Osteocyte (in vitro differentiated cells): ENCODE data around the gene AMT. TPM values are rescaled to one million over a fixed set of nuclear protein-coding genes. Genes with fewer than 3 reads are reported as not detected.

Experiments used
- DNase-seq: peaks from one replicate; pipeline ENCODE4 v3.0.0; 2021; ENCODE audit warnings: mixed read lengths; ENCODE audit not compliant: unreplicated experiment; ENCODE audit errors: extremely low spot score
- H3K27ac Mint-ChIP-seq: one replicate; pipeline ENCODE4 v1.8.0; 2021; ENCODE audit warnings: mild to moderate bottlenecking, mixed read lengths; ENCODE audit not compliant: unreplicated experiment
- H3K27me3 Mint-ChIP-seq: one replicate; pipeline ENCODE4 v1.8.0; 2021; ENCODE audit warnings: mixed read lengths; ENCODE audit not compliant: unreplicated experiment
- H3K36me3 Mint-ChIP-seq: one replicate; pipeline ENCODE4 v1.8.0; 2021; ENCODE audit warnings: mixed read lengths; ENCODE audit not compliant: unreplicated experiment
- H3K4me1 Mint-ChIP-seq: one replicate; pipeline ENCODE4 v1.8.0; 2021; ENCODE audit warnings: mixed read lengths; ENCODE audit not compliant: unreplicated experiment
- H3K4me3 Mint-ChIP-seq: one replicate; pipeline ENCODE4 v1.8.0; 2021; ENCODE audit warnings: mild to moderate bottlenecking, moderate library complexity, mixed read lengths; ENCODE audit not compliant: unreplicated experiment
- H3K9me3 Mint-ChIP-seq: one replicate; pipeline ENCODE4 v1.8.0; 2021; ENCODE audit warnings: mixed read lengths; ENCODE audit not compliant: unreplicated experiment
- total RNA-seq: library from RNA; stranded (reverse); gene quantifications from 2 replicates; pipeline ENCODE4 v1.2.1, GENCODE V29; 2021
- TF ChIP-seq, protein P1 (sequence below): fragments of 200-600 bp; sonication (generic); IDR thresholded peaks from 2 replicates; pipeline ENCODE4 v1.5.0; 2021; ENCODE audit warnings: antibody characterized with exemption, mild to moderate bottlenecking, moderate library complexity

Gene AMT
- total RNA-seq, 1 donor from 2014 or later = 9.4 TPM

DNA sequence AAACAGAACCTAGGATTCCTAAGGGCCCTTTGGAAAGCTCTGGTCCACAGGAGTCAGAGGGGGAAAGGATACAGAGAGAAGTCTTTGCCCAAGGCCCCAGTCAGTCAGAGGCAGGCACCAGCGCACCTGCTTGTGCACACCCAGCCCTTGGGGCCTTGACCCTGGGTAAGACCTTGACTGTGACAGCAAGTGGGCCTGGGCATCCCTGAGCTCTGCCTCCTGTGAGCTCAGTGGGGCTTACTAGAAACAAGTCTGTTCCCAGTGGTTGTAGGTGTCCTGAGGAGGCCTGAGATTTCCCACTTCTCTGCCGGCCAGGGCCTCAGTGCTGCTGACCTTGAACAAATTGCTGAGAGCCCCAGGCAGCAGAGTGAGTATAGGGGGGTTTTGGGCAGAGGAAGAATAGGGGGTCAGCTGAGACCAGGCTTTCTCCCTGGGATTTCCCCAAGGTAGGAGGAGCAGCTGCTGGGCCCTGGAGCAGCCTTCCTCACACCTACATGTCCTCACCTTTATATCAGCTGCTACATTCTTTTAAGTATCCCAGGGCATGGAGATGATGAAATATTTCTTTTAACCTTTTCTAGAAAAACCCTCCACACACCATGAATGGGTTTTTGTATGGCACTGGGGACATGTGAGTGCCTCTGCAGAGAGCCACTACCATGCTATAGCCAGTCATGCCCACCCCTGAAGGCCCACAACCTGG is 38.1 kb upstream of the AMT start:
- H3K27ac Mint-ChIP-seq = no peak overlapping the region
- TF ChIP-seq, protein P1, sequence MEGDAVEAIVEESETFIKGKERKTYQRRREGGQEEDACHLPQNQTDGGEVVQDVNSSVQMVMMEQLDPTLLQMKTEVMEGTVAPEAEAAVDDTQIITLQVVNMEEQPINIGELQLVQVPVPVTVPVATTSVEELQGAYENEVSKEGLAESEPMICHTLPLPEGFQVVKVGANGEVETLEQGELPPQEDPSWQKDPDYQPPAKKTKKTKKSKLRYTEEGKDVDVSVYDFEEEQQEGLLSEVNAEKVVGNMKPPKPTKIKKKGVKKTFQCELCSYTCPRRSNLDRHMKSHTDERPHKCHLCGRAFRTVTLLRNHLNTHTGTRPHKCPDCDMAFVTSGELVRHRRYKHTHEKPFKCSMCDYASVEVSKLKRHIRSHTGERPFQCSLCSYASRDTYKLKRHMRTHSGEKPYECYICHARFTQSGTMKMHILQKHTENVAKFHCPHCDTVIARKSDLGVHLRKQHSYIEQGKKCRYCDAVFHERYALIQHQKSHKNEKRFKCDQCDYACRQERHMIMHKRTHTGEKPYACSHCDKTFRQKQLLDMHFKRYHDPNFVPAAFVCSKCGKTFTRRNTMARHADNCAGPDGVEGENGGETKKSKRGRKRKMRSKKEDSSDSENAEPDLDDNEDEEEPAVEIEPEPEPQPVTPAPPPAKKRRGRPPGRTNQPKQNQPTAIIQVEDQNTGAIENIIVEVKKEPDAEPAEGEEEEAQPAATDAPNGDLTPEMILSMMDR = no peak
- H3K4me3 Mint-ChIP-seq = no peak overlapping the region
- H3K4me1 Mint-ChIP-seq = peaks cover 23% of the 10 kb centered on the region
- H3K36me3 Mint-ChIP-seq = no peaks in the 10 kb centered on the region
- DNase-seq = no peak
- no peaks in the 10 kb centered on the region for H3K9me3 Mint-ChIP-seq
- H3K27me3 Mint-ChIP-seq = no peaks in the 10 kb centered on the region

DNA sequence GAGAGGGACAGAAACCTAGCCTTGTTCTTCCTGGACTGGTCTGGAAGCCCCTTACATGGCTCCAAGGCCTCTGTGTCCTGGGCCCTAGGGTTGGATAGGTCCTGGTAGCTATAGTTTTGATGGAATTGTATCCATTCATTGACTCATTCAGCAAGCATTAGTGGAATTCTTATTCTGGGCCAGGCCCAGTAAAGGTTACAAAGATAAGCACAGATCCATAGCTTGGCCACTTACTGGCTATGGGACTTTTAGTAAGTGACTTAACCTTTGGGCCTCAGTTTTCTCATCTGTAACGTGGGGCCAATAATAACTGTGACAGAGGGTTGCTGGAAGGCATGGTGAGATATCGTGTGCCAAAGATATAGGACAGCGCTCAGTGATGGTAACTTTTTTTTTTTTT is 34.2 kb upstream of the AMT start:
- H3K27ac Mint-ChIP-seq = no peak overlapping the region
- no peaks in the 10 kb centered on the region for H3K36me3 Mint-ChIP-seq
- DNase-seq = no peak
- TF ChIP-seq, protein P1 = no peak
- H3K27me3 Mint-ChIP-seq = no peaks in the 10 kb centered on the region
- peaks cover 24% of the 10 kb centered on the region for H3K4me1 Mint-ChIP-seq
- H3K9me3 Mint-ChIP-seq = no peaks in the 10 kb centered on the region
- no peak overlapping the region for H3K4me3 Mint-ChIP-seq

GRCh38 chr3:49454898-49455681 is 32.8 kb upstream of the AMT start:
- Mint-ChIP-seq H3K36me3 (no peaks in the 10 kb centered on the region), H3K4me1 (peaks cover 16% of the 10 kb centered on the region), H3K4me3 (no peak overlapping the region), H3K9me3 (no peaks in the 10 kb centered on the region), H3K27ac (no peak overlapping the region), H3K27me3 (no peaks in the 10 kb centered on the region)
- TF ChIP-seq, protein P1 = no peak
- no peak for DNase-seq

DNA sequence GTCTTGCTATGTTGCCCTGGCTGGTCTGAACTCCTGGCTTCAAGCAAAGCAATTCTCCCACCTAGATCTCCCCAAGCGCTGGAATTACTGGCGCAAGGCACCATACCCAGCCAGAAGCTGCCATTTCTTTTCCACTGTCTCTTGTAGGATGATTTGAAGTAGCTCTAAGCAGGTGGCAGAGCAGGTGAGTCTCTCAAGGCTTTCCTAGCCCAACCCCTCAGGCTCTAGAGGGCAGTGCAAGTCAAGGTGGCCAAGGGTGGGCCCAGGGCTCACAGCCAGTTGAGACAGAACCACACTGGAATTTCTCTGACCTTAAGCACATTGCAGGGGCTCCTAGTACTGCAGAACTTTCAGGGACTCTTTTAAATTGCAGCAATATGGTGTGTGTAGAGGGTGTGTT is 32.2 kb upstream of the AMT start:
- no peak overlapping the region for H3K27ac Mint-ChIP-seq
- no peak for DNase-seq
- H3K4me3 Mint-ChIP-seq = no peak overlapping the region
- TF ChIP-seq, protein P1 = peak; percentile 14
- no peaks in the 10 kb centered on the region for H3K36me3 Mint-ChIP-seq
- H3K9me3 Mint-ChIP-seq = no peaks in the 10 kb centered on the region
- no peaks in the 10 kb centered on the region for H3K27me3 Mint-ChIP-seq
- H3K4me1 Mint-ChIP-seq = peaks cover 16% of the 10 kb centered on the region

- no peak for DNase-seq
- Mint-ChIP-seq H3K9me3 (no peaks in the 10 kb centered on the region), H3K4me3 (no peak overlapping the region), H3K36me3 (no peaks in the 10 kb centered on the region), H3K27ac (no peak overlapping the region), H3K27me3 (no peaks in the 10 kb centered on the region), H3K4me1 (peaks cover 15% of the 10 kb centered on the region)
- TF ChIP-seq, protein P1 = no peak
Observed at GRCh38 chr3:49453621-49454020, 31.3 kb upstream of the AMT start.
